Stimulated activated naive CD8-positive, alpha-beta T cell treated with anti-CD3 and anti-CD28 coated beads, Interleukin-15, Interleukin-2, amounts not matched to agents 100 ng/mL and 50 ng/mL, for 24 hours (primary cell): ENCODE measurements around the gene ANKH.

Experiments used
- H3K27ac Mint-ChIP-seq: one replicate; pipeline ENCODE4 v1.8.0; 2021; ENCODE audit warnings: mild to moderate bottlenecking, mixed read lengths
- H3K27me3 Mint-ChIP-seq: one replicate; pipeline ENCODE4 v1.8.0; 2021; ENCODE audit warnings: mixed read lengths
- H3K36me3 Mint-ChIP-seq: one replicate; pipeline ENCODE4 v1.8.0; 2021; ENCODE audit warnings: low read depth, mixed read lengths
- H3K4me1 Mint-ChIP-seq: one replicate; pipeline ENCODE4 v1.8.0; 2021; ENCODE audit warnings: low read depth, mixed read lengths
- H3K4me3 Mint-ChIP-seq: one replicate; pipeline ENCODE4 v1.8.0; 2021; ENCODE audit warnings: mild to moderate bottlenecking, mixed read lengths
- H3K9me3 Mint-ChIP-seq: one replicate; pipeline ENCODE4 v1.8.0; 2021; ENCODE audit warnings: mixed read lengths

Gene ANKH

GRCh38 chr5:14665949-14666348 is 205.6 kb downstream of the ANKH start:
- Mint-ChIP-seq H3K36me3 (peaks cover 38% of the 10 kb centered on the region), H3K4me1 (peaks cover 88% of the 10 kb centered on the region)

GRCh38 chr5:14665101-14665822 is 206.3 kb downstream of the ANKH start:
- Mint-ChIP-seq H3K27ac (peak overlapping the region; percentile 94), H3K4me1 (peaks cover 88% of the 10 kb centered on the region), H3K9me3 (no peaks in the 10 kb centered on the region), H3K4me3 (peak overlapping the region; percentile 100), H3K27me3 (no peaks in the 10 kb centered on the region), H3K36me3 (peaks cover 35% of the 10 kb centered on the region)

More at GRCh38 chr5:14665949-14666348, 205.6 kb downstream of the ANKH start:
- no peaks in the 10 kb centered on the region for H3K9me3 Mint-ChIP-seq
- peak overlapping the region; percentile 94 for H3K27ac Mint-ChIP-seq
- no peaks in the 10 kb centered on the region for H3K27me3 Mint-ChIP-seq
- peak overlapping the region; percentile 100 for H3K4me3 Mint-ChIP-seq

GRCh38 chr5:14664270-14665100 is 207.1 kb downstream of the ANKH start, which contains the start of gene OTULIN:
Gene OTULIN, plus strand, starts transcription at chr5:14664718. Its CDS starts 108 bp downstream, at chr5:14664826.
- peak within 1 kb of the TSS; percentile 100 for H3K4me3 Mint-ChIP-seq
- H3K9me3 Mint-ChIP-seq: no peaks in the 10 kb centered on the region
- H3K4me1 Mint-ChIP-seq: peaks cover 88% of the 10 kb centered on the region
- no peaks in the 10 kb centered on the region for H3K27me3 Mint-ChIP-seq
- peaks cover 35% of the 10 kb centered on the region for H3K36me3 Mint-ChIP-seq
- H3K27ac Mint-ChIP-seq: peak within 1 kb of the TSS; percentile 96

- H3K4me1 Mint-ChIP-seq: peaks cover 82% of the 10 kb centered on the region
- peak overlapping the region; percentile 88 for H3K4me3 Mint-ChIP-seq
- no peaks in the 10 kb centered on the region for H3K9me3 Mint-ChIP-seq
- H3K27me3 Mint-ChIP-seq: no peaks in the 10 kb centered on the region
- peak overlapping the region; percentile 96 for H3K27ac Mint-ChIP-seq
- H3K36me3 Mint-ChIP-seq: peaks cover 33% of the 10 kb centered on the region
Measured at GRCh38 chr5:14663734-14664269, 207.8 kb downstream of the ANKH start.

- peaks cover 74% of the 10 kb centered on the region for H3K4me1 Mint-ChIP-seq
- no peaks in the 10 kb centered on the region for H3K27me3 Mint-ChIP-seq
- peak overlapping the region; percentile 96 for H3K27ac Mint-ChIP-seq
- H3K9me3 Mint-ChIP-seq: no peaks in the 10 kb centered on the region
- H3K36me3 Mint-ChIP-seq: peaks cover 24% of the 10 kb centered on the region
- peak overlapping the region; percentile 88 for H3K4me3 Mint-ChIP-seq
Measured at GRCh38 chr5:14662721-14663260, 208.8 kb downstream of the ANKH start.

GRCh38 chr5:14660833-14661232 is 210.7 kb downstream of the ANKH start:
- H3K36me3 Mint-ChIP-seq: peaks cover 8% of the 10 kb centered on the region
- no peak overlapping the region for H3K4me3 Mint-ChIP-seq
- no peaks in the 10 kb centered on the region for H3K27me3 Mint-ChIP-seq
- peaks cover 74% of the 10 kb centered on the region for H3K4me1 Mint-ChIP-seq
- H3K27ac Mint-ChIP-seq: peak overlapping the region; percentile 73
- H3K9me3 Mint-ChIP-seq: no peaks in the 10 kb centered on the region

- peak overlapping the region; percentile 5 for H3K27ac Mint-ChIP-seq
- no peaks in the 10 kb centered on the region for H3K27me3 Mint-ChIP-seq
- peaks cover 5% of the 10 kb centered on the region for H3K36me3 Mint-ChIP-seq
- peaks cover 79% of the 10 kb centered on the region for H3K4me1 Mint-ChIP-seq
- H3K4me3 Mint-ChIP-seq: no peak overlapping the region
- no peaks in the 10 kb centered on the region for H3K9me3 Mint-ChIP-seq
Measured at GRCh38 chr5:14659821-14660607, 211.6 kb downstream of the ANKH start.

- H3K9me3 Mint-ChIP-seq: no peaks in the 10 kb centered on the region
- no peaks in the 10 kb centered on the region for H3K36me3 Mint-ChIP-seq
- no peak overlapping the region for H3K4me3 Mint-ChIP-seq
- H3K27me3 Mint-ChIP-seq: no peaks in the 10 kb centered on the region
- peaks cover 56% of the 10 kb centered on the region for H3K4me1 Mint-ChIP-seq
- H3K27ac Mint-ChIP-seq: peak overlapping the region; percentile 76
Measured at GRCh38 chr5:14656898-14657297, 214.7 kb downstream of the ANKH start.

GRCh38 chr5:14655146-14655741 is 216.3 kb downstream of the ANKH start:
- Mint-ChIP-seq H3K27ac (peak overlapping the region; percentile 76), H3K4me1 (peaks cover 39% of the 10 kb centered on the region), H3K27me3 (peaks cover 5% of the 10 kb centered on the region), H3K36me3 (no peaks in the 10 kb centered on the region), H3K4me3 (no peak overlapping the region), H3K9me3 (no peaks in the 10 kb centered on the region)
